ENCODE results near the gene MOV10. TPM values are rescaled to one million over a fixed set of nuclear protein-coding genes. Genes with fewer than 3 reads are reported as not detected.

Gene MOV10
- total RNA-seq, 4 donors from 2014 or later = 12.3 to 24.1 (median 18.7) TPM

DNA sequence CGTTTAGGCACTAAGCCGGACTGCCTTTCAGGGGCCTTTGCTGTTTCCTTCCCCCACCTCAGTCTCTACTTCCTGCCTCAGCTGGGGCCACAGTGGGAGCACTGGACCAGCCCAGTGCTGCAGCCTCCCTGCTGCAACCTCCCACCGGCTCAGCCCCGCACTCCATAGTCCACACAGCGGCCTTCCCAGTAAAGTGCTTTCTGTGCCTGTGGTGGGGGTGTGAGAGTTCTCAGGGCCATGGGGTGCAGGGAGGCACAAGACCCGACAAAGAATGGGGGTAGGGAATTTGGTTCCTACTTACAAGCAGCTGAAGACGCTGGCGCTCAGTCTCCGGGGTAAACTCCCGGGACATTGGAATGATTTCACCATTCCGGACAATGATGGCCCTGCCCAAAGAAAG is 37.2 kb downstream of the MOV10 start:
- 84% methylated on average over 11 of the region's 11 CpGs for whole genome bisulfite sequencing
- H3K36me3 ChIP-seq = peaks cover 0 to 5% (median 0%) of the 10 kb centered on the region in 4 donors
- DNase-seq (ENCODE audit: extremely low spot score) = no peak
- intact Hi-C loops (cut with DNase I) = loop anchor here (10.0 kb wide), 1 partner anchor 333 kb away; no protein-coding TSS in a partner anchor
- TF ChIP-seq POLR2AphosphoS5 (IDR thresholded peaks at IDR 0.05) = no peak
- no peak for TF ChIP-seq POLR2A (IDR thresholded peaks at IDR 0.05; ENCODE audit: low read depth)
- no peak for TF ChIP-seq EP300 (IDR thresholded peaks at IDR 0.05)
- TF ChIP-seq, protein P1, sequence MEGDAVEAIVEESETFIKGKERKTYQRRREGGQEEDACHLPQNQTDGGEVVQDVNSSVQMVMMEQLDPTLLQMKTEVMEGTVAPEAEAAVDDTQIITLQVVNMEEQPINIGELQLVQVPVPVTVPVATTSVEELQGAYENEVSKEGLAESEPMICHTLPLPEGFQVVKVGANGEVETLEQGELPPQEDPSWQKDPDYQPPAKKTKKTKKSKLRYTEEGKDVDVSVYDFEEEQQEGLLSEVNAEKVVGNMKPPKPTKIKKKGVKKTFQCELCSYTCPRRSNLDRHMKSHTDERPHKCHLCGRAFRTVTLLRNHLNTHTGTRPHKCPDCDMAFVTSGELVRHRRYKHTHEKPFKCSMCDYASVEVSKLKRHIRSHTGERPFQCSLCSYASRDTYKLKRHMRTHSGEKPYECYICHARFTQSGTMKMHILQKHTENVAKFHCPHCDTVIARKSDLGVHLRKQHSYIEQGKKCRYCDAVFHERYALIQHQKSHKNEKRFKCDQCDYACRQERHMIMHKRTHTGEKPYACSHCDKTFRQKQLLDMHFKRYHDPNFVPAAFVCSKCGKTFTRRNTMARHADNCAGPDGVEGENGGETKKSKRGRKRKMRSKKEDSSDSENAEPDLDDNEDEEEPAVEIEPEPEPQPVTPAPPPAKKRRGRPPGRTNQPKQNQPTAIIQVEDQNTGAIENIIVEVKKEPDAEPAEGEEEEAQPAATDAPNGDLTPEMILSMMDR (IDR thresholded peaks at IDR 0.05) = no peak
- no peak overlapping the region for H3K27ac ChIP-seq (replicated peaks in 1 of 4)
- no peaks in the 10 kb centered on the region for H3K27me3 ChIP-seq
- H3K4me3 ChIP-seq = no peak overlapping the region
- no peaks in the 10 kb centered on the region for H3K9me3 ChIP-seq
- peaks cover 22 to 42% (median 31%) of the 10 kb centered on the region in 4 donors for H3K4me1 ChIP-seq

DNA sequence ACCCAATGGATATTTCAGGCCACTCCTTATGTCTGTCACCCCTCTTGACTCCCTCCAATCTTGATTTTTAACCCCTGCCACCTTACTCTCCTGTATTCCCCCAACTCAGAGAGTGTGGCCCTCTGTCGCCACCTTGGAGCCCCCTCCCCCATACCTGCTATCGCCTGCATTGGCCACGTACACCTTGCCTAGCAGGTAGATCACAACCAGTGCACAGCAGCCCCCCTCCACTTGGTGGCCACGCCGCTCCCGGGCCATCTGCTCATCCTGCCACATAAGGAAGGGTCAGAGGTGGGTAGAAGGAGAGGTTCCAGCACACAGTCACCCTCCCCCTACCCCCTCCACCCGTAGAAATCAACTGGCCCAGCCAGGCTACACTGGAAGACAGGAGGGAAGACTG is 37.7 kb downstream of the MOV10 start:
- no peak for DNase-seq (ENCODE audit: extremely low spot score)
- TF ChIP-seq POLR2AphosphoS5 (IDR thresholded peaks at IDR 0.05) (no peak), EP300 (IDR thresholded peaks at IDR 0.05) (no peak), POLR2A (IDR thresholded peaks at IDR 0.05; ENCODE audit: low read depth) (no peak)
- TF ChIP-seq, protein P1 (IDR thresholded peaks at IDR 0.05) = no peak
- intact Hi-C loops (cut with DNase I) = loop anchor here (10.0 kb wide), 1 partner anchor 333 kb away; no protein-coding TSS in a partner anchor
- Histone ChIP-seq H3K36me3 (peaks cover 0 to 5% (median 0%) of the 10 kb centered on the region in 4 donors), H3K27me3 (no peaks in the 10 kb centered on the region), H3K27ac (replicated peaks in 1 of 4) (no peak overlapping the region), H3K9me3 (no peaks in the 10 kb centered on the region), H3K4me3 (no peak overlapping the region), H3K4me1 (peaks cover 22 to 42% (median 31%) of the 10 kb centered on the region in 4 donors)
- 84% methylated on average over 7 of the region's 7 CpGs for WGBS

DNA sequence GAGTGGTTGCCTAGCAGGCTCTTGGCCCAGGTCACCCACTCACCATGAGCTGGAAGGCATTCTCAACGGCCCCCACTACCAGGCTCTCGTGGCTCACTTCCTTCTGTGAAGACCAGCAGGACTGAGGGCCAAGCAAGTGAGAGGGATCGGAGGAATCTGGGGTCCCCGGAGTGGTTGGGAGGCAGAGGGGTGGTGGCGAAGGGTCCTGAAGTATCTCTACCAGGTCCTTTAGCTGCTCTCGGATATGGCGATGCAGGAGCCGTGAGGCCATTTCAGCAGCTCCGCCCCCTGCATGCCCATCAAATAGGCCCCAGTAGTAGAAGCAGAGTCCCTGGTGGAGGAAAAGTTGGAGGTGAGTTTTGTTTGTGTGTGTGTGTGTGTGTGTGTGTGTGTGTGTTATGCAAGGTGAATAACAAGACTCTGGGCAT is 38.3 kb downstream of the MOV10 start:
- DNase-seq (ENCODE audit: extremely low spot score) = no peak
- no peaks in the 10 kb centered on the region for H3K9me3 ChIP-seq
- peaks cover 19 to 37% (median 27%) of the 10 kb centered on the region in 4 donors for H3K4me1 ChIP-seq
- no peak overlapping the region for H3K4me3 ChIP-seq
- peaks cover 0 to 5% (median 0%) of the 10 kb centered on the region in 4 donors for H3K36me3 ChIP-seq
- H3K27me3 ChIP-seq = no peaks in the 10 kb centered on the region
- TF ChIP-seq POLR2A (IDR thresholded peaks at IDR 0.05; ENCODE audit: low read depth) = no peak
- no peak for TF ChIP-seq POLR2AphosphoS5 (IDR thresholded peaks at IDR 0.05)
- TF ChIP-seq, protein P1 (IDR thresholded peaks at IDR 0.05) = no peak
- TF ChIP-seq EP300 (IDR thresholded peaks at IDR 0.05) = no peak
- H3K27ac ChIP-seq (replicated peaks in 1 of 4) = no peak overlapping the region
- intact Hi-C loops (cut with DNase I) = loop anchor here (10.0 kb wide), 1 partner anchor 332 kb away; no protein-coding TSS in a partner anchor
- WGBS = 83% methylated on average over 8 of the region's 9 CpGs

DNA sequence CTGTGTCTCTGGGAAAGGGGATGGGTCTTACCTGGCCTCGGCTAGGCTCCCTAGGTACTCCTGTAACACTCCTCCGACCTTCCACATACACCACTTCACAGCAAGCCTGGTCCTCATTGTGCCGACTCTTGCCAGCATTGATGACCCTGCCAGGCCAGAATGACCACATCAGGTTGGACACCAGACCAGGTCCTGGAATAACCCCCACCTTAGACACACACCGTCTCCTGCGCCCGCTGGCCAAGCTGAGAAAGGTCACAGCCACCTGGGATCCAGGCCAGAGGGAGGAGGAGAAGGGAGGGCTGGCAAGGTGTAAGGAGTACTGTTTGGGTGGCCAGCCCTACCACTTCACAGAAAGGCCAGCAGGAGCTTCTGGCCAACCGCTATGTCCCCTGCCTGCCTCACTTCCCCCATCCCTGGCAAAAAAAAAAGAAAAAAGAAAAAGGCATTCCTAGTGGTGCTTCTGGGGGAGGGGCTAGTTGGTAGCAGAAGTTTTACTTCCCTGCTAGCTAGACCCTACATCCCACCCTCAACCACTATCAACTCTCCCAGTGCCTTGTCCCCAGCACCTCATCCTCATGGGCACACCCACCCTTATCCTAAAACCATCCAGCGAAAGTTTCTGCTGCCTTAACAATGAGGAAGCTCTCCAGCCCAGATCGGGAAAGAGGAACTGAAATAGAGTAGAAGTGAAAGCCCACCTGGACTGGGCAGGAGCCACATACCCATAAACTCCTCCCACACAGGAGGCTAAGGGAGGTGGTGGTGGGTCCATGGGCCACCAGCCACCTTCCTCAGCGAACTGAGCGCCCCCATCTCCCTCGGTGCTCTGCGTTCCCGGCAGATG is 39.2 kb downstream of the MOV10 start:
- 60% methylated on average over 14 of the region's 14 CpGs for WGBS
- TF ChIP-seq POLR2AphosphoS5 (IDR thresholded peaks at IDR 0.05) = no peak
- TF ChIP-seq, protein P1 (IDR thresholded peaks at IDR 0.05) = no peak
- no peak for TF ChIP-seq EP300 (IDR thresholded peaks at IDR 0.05)
- no peak for TF ChIP-seq POLR2A (IDR thresholded peaks at IDR 0.05; ENCODE audit: low read depth)
- Histone ChIP-seq H3K9me3 (no peaks in the 10 kb centered on the region), H3K27me3 (peaks cover 0 to under 1% (median 0%) of the 10 kb centered on the region in 4 donors), H3K27ac (replicated peaks in 1 of 4) (peak overlapping the region in 1 of 4 donors; percentile 75), H3K4me3 (peak overlapping the region; percentile 68 to 81 (median 71)), H3K36me3 (peaks cover 0 to 5% (median 0%) of the 10 kb centered on the region in 4 donors), H3K4me1 (peaks cover 16 to 38% (median 28%) of the 10 kb centered on the region in 4 donors)
- DNase-seq (ENCODE audit: extremely low spot score) = no peak
- intact Hi-C loops (cut with DNase I) = loop anchor here (10.0 kb wide), 1 partner anchor 331 kb away; no protein-coding TSS in a partner anchor
